Stimulated activated CD4-positive, alpha-beta T cell treated with anti-CD3 and anti-CD28 coated beads, Interleukin-1b, Interleukin-23, amount 100 ng/mL, for 4 hours (primary cell): ENCODE data around the gene SF3B5.
"Not testable (repeated sequence)": the region's sequence is repeated elsewhere in the genome, so short reads cannot be mapped to it uniquely, and the experiment has no call there.

Experiments used
- DNase-seq, 2 donors: peaks; one replicate each; pipeline ENCODE4 v3.0.0-alpha.2; 2020; ENCODE audit warnings: low read depth in 2 of 2

The SF3B5 gene

DNA sequence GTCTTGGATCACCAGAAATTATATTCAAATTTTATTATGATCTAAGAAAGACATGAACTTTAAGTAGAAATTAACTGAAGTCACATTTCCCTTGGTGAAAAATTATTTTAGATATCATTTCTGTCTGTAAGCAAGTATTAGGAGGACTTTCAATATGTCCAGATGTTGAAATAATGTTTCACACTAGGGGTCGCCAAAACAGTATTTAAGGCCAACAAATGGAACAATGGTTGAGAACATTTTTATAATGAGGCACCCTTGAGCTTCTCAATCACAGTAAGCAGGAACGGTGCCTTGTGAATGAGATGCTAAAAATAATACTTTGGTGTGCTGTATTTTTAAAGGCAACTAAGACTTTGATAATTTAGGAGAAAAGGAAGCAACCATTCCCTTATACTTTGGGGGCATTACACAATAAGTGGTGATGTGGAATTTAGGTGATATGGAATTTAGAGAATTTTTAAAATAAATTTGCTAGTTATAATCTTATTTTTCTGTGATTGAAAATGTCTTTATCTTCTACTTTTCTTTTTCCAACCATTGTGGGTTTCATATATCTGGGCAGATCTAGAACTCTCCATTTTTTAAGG is 9.6 kb upstream of the SF3B5 start:
- peak in 1 of 2 donors; percentile 56 for DNase-seq

GRCh38 chr6:144104488-144104887 is 9.1 kb upstream of the SF3B5 start:
- DNase-seq, result no peak

DNA sequence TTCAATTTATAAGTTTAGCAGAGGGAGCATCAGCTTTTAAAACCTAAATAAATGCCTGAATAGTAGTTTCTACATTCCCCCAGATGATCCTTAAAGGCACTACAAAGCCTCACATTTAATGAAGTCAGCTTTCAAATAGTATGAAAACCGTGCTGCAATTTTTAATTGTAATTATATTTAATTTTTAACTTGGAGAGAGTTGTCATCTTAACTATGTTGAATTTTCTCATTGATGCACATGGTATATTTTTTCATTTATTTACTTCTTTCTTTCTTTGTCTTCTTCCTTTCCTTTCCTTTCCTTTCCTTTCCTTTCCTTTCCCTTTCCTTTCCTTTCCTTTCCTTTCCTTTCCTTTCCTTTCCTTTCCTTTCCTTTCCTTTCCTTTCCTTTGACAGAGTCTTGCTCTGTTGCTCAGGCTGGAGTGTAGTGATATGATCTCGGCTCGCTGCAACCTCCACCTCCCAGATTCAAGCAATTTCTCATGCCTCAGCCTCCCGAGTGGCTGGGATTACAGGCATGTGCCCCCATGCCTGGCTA is 7.7 kb upstream of the SF3B5 start:
- DNase-seq, result no peak

DNA sequence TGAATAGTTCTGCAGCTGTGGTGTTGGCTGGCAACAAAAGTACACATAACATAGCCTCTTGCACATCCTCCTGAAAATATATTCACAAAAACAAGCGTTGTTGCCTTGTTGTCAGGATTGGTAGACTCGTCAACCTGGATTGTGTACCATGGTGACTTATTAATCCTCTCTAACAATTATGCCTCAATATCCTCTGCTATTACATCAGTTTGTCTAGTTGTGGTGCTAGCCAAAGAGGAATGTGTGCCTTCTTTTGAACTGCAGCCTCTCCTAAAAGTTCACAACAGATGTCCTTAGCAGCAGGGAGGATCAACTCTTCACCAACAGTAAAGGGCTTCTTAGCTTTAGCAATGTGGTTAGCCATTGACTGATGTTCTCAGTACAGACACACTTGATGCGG is 3.6 kb upstream of the SF3B5 start:
- DNase-seq, result no peak

GRCh38 chr6:144094731-144095133 is 641 bp downstream of the SF3B5 start:
- DNase-seq, result peak in 1 of 2 donors; percentile 3

DNA sequence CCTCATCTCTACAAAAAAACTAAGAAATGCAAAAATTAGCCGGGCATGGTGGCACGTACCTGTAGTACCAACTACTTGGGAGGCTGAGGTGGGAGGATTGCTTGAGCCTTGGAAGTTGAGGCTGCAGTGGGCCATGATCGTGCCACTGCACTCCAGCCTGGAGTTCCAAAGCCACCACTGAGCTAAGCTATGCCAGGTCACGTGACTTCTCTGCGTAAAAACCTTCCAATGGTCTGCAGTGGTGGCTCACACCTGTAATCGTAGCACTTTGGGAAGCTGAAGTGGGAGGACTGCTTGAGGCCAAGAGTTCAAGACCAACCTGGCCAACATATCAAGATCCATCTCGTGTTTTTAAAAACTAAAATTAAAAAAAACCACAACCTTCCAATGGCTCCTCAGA is 1.7 kb downstream of the SF3B5 start:
- DNase-seq, result no peak

DNA sequence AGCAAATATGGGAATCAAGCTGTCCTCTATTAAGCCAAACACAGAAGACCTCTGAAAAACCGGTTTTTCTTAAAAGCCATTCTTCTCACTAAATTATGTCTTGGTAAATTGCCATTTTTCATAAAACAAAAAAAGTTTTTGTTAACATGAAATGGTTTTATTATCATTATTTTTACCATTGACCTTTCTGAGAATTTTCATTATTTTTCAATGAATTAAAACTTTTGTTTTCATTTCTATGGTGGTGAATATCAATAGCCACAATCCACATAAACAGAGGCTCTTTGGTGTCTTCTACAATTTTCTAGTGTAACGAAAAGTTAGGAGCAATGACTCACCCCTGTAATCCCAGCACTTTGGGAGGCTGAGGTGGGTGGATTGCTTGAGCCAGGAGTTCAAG is 2.1 kb downstream of the SF3B5 start:
- DNase-seq, result no peak

DNA sequence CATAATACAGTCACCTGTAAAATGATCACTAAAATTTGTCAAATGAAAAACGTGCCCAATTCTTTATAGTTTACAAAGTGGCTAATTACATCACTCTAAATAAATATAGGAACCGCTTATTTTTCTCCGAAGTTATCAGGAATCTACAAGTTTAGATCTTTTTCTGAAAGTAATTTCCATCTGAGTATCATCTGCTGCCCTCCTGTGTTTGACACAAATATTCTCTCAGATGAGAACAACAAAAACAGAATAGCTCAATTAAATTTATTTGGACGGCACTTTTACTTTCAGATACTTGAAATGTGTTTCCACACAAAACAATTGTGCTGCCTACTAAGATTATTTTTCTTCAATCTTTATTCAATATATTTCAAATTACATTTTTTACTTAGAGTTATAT is 5.0 kb downstream of the SF3B5 start:
- no peak for DNase-seq

- DNase-seq, result no peak
Measured at GRCh38 chr6:144087789-144088426, 7.5 kb downstream of the SF3B5 start.

DNA sequence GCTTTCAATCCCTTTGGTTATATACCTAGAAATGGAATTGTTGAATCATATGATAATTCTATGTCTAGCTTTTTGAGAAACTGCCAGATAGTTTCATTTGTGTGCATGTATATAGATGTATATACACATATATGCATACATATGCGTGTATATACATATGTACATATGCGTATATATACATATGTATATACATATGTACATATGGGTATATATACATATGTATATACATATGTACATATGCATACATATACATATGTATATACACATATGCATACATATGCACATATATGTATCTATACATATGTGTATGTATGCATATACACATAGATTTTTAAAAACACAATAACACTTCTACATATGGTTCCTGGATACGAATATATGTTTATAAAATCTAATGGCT is 8.4 kb downstream of the SF3B5 start:
- DNase-seq, result no peak

DNA sequence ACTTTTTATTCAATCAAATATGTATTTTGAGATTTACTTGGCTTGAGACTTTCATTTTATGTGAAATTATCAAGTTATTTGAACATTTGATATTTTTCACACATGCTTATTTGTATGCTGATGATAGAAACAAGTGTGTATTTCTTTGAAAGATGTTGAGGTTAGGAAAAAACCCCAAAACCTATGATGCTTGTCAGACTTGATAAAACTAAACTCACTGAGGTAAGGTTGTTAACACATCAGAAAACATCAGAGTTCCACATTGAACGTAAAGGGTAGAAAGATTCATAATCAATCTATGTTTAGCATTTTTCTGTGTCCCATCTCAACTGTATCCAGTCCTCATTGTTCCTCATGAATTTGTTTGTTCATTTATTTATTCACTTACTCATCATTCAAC is 12.2 kb downstream of the SF3B5 start:
- DNase-seq, result no peak

DNA sequence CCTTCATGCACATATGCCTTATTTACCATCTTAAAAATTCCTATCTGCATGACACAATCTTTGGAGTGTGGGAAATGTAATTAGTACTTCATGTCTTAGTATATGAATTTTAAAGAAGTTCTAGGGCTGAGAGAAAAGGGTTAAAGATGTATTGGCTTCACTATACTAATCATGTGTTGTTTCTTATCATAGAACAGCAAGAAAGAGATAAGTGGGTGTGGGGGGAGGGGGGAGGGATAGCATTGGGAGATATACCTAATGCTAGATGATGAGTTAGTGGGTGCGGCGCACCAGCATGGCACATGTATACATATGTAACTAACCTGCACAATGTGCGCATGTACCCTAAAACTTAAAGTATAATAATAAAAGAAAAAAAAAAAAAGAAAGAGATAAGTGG is 13.0 kb downstream of the SF3B5 start:
- DNase-seq, result not testable (repeated sequence)

DNA sequence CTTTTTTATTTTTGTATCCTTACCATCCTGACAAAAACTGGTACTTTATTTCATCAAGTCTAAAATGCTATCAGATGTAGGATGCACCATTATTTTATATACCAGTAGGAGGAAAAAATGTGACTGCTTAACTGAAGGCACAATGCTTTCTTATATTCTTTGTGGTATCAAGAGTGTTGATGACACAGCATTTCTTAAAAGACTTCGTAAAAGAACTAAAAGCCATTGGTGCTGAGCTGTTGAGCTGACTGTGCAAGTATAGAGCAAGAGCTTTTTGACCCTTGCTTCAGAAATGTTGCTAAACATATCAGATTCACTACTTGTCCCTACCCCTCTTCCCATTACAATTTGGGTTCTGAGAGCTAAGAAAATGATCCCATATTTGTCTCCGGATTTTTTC is 17.5 kb downstream of the SF3B5 start:
- no peak for DNase-seq

GRCh38 chr6:144075875-144076274 is 19.5 kb downstream of the SF3B5 start:
- no peak for DNase-seq

DNA sequence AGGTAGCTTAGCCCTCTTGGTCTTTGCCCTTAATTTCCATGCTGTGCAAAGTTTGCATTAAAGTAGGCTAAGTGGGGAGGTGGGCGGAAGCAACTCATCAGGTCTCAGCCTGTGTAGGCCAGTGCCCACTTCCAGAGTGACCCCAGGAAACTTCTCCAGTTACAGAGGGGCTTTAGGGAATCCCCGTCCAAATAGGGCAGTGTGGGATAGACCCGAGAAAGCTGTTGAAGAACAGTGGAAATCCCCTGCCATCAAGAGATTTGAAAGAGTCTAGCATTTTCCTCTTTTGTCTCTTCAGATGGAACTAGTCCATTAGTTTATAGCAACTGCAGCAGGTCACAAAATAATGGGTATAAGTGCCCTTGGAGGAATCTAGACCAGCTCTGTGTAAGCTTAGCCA is 20.2 kb downstream of the SF3B5 start:
- DNase-seq, result no peak

- no peak for DNase-seq
Measured at GRCh38 chr6:144073024-144073423, 22.3 kb downstream of the SF3B5 start.

- DNase-seq, result no peak
Measured at GRCh38 chr6:144069506-144069905, 25.9 kb downstream of the SF3B5 start.

- no peak for DNase-seq
Measured at GRCh38 chr6:144068794-144069193, 26.6 kb downstream of the SF3B5 start.

DNA sequence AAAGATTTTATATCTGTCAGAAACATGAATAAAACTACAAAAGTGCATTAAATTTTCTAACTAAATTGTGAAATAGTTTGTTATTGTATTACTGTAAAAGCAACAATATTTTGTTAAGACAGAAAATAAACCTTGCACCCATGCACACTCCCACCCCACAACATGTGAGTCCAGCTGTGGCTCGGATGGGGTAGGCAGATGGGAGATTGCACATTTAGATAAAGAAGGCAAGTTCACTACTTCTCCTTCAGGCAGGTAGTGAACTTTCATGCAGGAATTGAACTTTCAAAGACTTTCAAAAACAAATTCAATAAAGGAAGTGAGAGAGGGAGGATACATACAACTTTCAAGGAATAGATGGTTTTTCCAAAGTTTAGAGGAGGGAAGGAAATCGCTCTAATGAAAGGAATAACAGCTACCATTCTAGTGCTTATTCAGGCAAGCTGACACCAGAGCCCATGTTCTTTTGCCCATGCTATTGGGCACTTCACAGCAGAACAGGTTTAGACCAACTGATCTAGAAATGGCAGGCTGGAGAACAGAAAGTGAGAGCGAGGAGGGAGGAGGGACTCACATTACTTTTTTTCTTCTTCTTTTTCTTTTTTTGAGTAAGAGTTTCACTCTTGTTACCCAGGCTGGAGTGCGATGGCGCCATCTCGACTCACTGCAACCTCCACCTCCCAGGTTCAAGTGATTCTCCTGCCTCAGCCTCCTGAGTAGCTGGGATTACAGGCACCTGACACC is 28.5 kb downstream of the SF3B5 start:
- DNase-seq, result no peak

- DNase-seq, result no peak
Measured at GRCh38 chr6:144066255-144066654, 29.1 kb downstream of the SF3B5 start.

GRCh38 chr6:144065213-144065660 is 30.1 kb downstream of the SF3B5 start:
- no peak for DNase-seq

DNA sequence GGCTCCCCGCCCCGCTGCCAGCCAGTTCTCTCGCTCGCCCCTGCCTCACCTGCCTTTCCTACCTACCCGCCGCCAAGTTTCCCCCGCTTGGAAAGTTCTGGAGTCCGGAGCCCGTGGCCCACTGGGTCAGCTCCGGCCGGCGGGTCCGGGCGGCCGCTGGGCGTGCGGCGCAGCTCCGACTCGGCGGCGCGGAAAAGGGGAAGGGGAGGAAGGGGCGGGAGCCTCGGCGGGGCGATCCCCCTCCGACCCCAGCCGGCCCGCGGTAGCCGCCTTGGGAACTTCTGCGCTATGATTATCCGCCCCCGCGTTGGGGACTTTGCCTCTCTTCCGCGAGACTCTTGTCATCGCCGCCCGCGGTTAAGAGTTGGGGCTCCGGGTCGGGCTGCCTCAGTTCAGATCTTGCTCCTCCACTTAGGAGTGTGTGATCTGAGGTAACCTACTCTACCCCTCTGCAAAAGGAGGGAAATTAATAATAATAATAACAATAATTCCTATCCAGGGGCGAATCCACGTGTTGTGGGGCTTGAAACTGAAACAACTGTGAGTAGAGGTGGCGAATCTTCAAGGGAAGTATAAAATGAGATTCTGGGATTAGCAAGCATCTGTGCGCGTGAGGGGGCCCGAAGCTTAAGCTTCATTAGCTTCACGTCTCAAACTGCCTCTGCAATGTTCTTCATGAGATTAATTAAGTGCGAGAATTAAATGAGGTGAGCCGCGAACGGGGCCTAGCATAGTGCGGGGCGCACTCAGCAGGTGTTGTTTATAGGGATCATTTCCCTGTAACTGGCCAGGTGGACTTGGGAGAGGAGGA is 30.8 kb downstream of the SF3B5 start:
- DNase-seq, result peak; percentile 55 to 62
